HepG2 (cell line): ENCODE data around the gene SRXN1. TPM values are rescaled to one million over a fixed set of nuclear protein-coding genes. Genes with fewer than 3 reads are reported as not detected.

ENCODE experiments used
- ATAC-seq: fragments of 200-7000 bp; cut with Tn5 transposase; 3 replicates; pipeline ENCODE4 v1.9.1; 2020; ENCODE audit warnings: mild to moderate bottlenecking, moderate library complexity
- BruUV-seq: library from RNA; stranded (reverse); fragments of 400-500 nt; replicated peaks from 2 replicates; lab custom pipeline; 2021; lab: Mats Ljungman, UMichigan
- CTCF ChIA-PET: fragments of 300-600 bp; formaldehyde crosslinking; extraction: SDS; loops from one replicate; lab custom pipeline; 2021; ENCODE audit warnings: low total read pairs, inconsistent platforms, low intra/inter-chr PET ratio; lab: Yijun Ruan, JAX
- POLR2A ChIA-PET: fragments of 350-600 bp; sonication (Branson Sonifier 250); formaldehyde crosslinking; loops from one replicate; lab custom pipeline; 2020; ENCODE audit warnings: antibody characterized with exemption, inconsistent platforms; lab: Yijun Ruan, JAX
- DNase-seq: peaks from one replicate; pipeline ENCODE4 v3.0.0-alpha.2; 2015; ENCODE audit warnings: low spot score
- FAIRE-seq: peaks from 3 replicates; lab custom pipeline; 2011; peaks lifted over from hg19 to GRCh38; lab: Jason Lieb, UNC
- H2AFZ ChIP-seq: one replicate; pipeline ENCODE4 v1.6.1; 2011; ENCODE audit warnings: low read length, inconsistent platforms
- H3K27ac ChIP-seq: fragments of 300-600 bp; 3 replicates; pipeline ENCODE4 v1.8.0; 2011; ENCODE audit warnings: mixed run types, mild to moderate bottlenecking, mixed read lengths, low read length, inconsistent platforms; ENCODE audit not compliant: insufficient read depth; ENCODE audit errors: extremely low read length
- H3K27me3 ChIP-seq, 2 experiments: fragments of 200-600 bp in 1 of 2; 2 replicates in 1 of 2; 3 replicates in 1 of 2; pipeline versions ENCODE4 v1.6.0 to v1.8.0; 2011; ENCODE audit warnings: low read length in 2 of 2, mild to moderate bottlenecking in 2 of 2, moderate library complexity in 2 of 2, inconsistent platforms in 1 of 2; ENCODE audit not compliant: insufficient read depth in 2 of 2, control insufficient read depth in 1 of 2
- H3K36me3 ChIP-seq, 2 experiments: fragments of 200-600 bp in 1 of 2; replicated peaks in 1 of 2; 2 replicates in 1 of 2; 3 replicates in 1 of 2; pipeline versions ENCODE4 v1.5.1 to v1.8.0; 2011; ENCODE audit warnings: low read length in 2 of 2, inconsistent platforms in 1 of 2; ENCODE audit not compliant: insufficient read depth in 2 of 2, control insufficient read depth in 1 of 2
- H3K4me1 ChIP-seq: 2 replicates; pipeline ENCODE4 v1.5.1; 2012; ENCODE audit warnings: low read length, inconsistent platforms; ENCODE audit not compliant: insufficient read depth
- H3K4me2 ChIP-seq: 2 replicates; pipeline ENCODE4 v1.6.0; 2011; ENCODE audit warnings: low read depth, low read length, inconsistent platforms
- H3K4me3 ChIP-seq, 3 experiments: fragments of 200-600 bp in 1 of 3; sonication (generic), shearing (Covaris generic) in 1 of 3; replicated peaks in 1 of 3; 2 replicates each; pipeline ENCODE4 v1.5.1; 2011 to 2016; ENCODE audit warnings: low read length in 3 of 3, inconsistent platforms in 2 of 3, low read depth in 2 of 3, mild to moderate bottlenecking in 2 of 3, control low read depth in 1 of 3, mixed read lengths in 1 of 3; ENCODE audit not compliant: insufficient read depth in 1 of 3
- H3K79me2 ChIP-seq: one replicate; pipeline ENCODE4 v1.6.1; 2011; ENCODE audit warnings: low read length, inconsistent platforms; ENCODE audit not compliant: insufficient read depth
- H3K9ac ChIP-seq: 2 replicates; pipeline ENCODE4 v1.6.0; 2011; ENCODE audit warnings: mild to moderate bottlenecking, low read depth, low read length, inconsistent platforms; ENCODE audit not compliant: insufficient read depth
- H3K9me3 ChIP-seq: 2 replicates; pipeline ENCODE4 v1.5.1; 2012; ENCODE audit warnings: mild to moderate bottlenecking, low read length
- H4K20me1 ChIP-seq: 2 replicates; pipeline ENCODE4 v1.6.0; 2011; ENCODE audit warnings: inconsistent platforms, mild to moderate bottlenecking, low read length, moderate library complexity; ENCODE audit not compliant: insufficient read depth
- CCDC6 ChIP-seq: sonication (generic); formaldehyde crosslinking; IDR thresholded peaks from 2 replicates; pipeline ENCODE4 v1.8.1; 2022; ENCODE audit warnings: mild to moderate bottlenecking, missing genetic modification reagents, moderate library complexity
- FOXK1 ChIP-seq: sonication (generic); formaldehyde crosslinking; IDR thresholded peaks from 2 replicates; pipeline ENCODE4 v1.4.0; 2020; ENCODE audit warnings: low read depth, missing genetic modification reagents, borderline replicate concordance
- KMT2A ChIP-seq: sonication (generic); formaldehyde crosslinking; IDR thresholded peaks from 2 replicates; pipeline ENCODE4 v1.4.0; 2020; ENCODE audit warnings: missing genetic modification reagents
- MIXL1 ChIP-seq: IDR thresholded peaks from 2 replicates; pipeline ENCODE4 v1.6.1; 2016
- RFX5 ChIP-seq: IDR thresholded peaks from 2 replicates; pipeline ENCODE4 v1.6.1; 2011; ENCODE audit warnings: low read depth, low read length, improper control_type of control experiment
- RNF2 ChIP-seq: fragments of 450-650 bp; conservative IDR thresholded peaks from 2 replicates; pipeline ENCODE4 v1.6.1; 2016; ENCODE audit warnings: low read depth
- RXRA ChIP-seq: sonication (generic); formaldehyde crosslinking; IDR thresholded peaks from 2 replicates; pipeline ENCODE4 v1.5.1; 2020; ENCODE audit warnings: missing genetic modification reagents
- ZIK1 ChIP-seq: sonication (generic); formaldehyde crosslinking; IDR thresholded peaks from 2 replicates; pipeline ENCODE4 v1.5.0; 2020; ENCODE audit warnings: mild to moderate bottlenecking, low read depth, missing genetic modification reagents, borderline replicate concordance
- ZKSCAN8 ChIP-seq: IDR thresholded peaks from 2 replicates; pipeline ENCODE4 v1.6.1; 2016; ENCODE audit warnings: borderline replicate concordance, missing genetic modification reagents, missing compliant biosample characterization
- ZNF234 ChIP-seq: sonication (generic); formaldehyde crosslinking; conservative IDR thresholded peaks from 2 replicates; pipeline ENCODE4 v1.5.1; 2020; ENCODE audit warnings: mild to moderate bottlenecking, missing genetic modification reagents
- ZNF260 ChIP-seq: sonication (generic); formaldehyde crosslinking; IDR thresholded peaks from 2 replicates; pipeline ENCODE4 v1.4.0; 2020; ENCODE audit warnings: missing genetic modification reagents, low read depth, mild to moderate bottlenecking, borderline replicate concordance
- ZNF30 ChIP-seq: sonication (generic); formaldehyde crosslinking; IDR thresholded peaks from 2 replicates; pipeline ENCODE4 v1.5.0; 2020; ENCODE audit warnings: mild to moderate bottlenecking, missing genetic modification reagents
- ZNF747 ChIP-seq: sonication (generic); formaldehyde crosslinking; IDR thresholded peaks from 2 replicates; pipeline ENCODE4 v1.8.1; 2023; ENCODE audit warnings: missing genetic modification reagents, mild to moderate bottlenecking, borderline replicate concordance
- WGBS: methylation state at CpG from one replicate; pipeline ENCODE4 v1.1.6; 2017; ENCODE audit warnings: low lambda C conversion rate; 5-methylcytosine and 5-hydroxymethylcytosine counted together
- in situ Hi-C: cut with HindIII; loops from 2 replicates; pipeline ENCODE4 v1.10.0; 2017; ENCODE audit warnings: low pct_unique_long_range_greater_than_20kb; ENCODE audit not compliant: extremely low pct_ligation_motif_present
- intact Hi-C: fragments of 100-400 bp; cut with micrococcal nuclease; formaldehyde crosslinking; loops from one replicate; pipeline ENCODE4 v1.10.0; 2022; ENCODE audit not compliant: unreplicated experiment
- polyA plus RNA-seq, 8 experiments: library from polyadenylated mRNA; depleted of rRNA in 3 of 8; stranded (reverse) in 7 of 8; unstranded in 1 of 8; fragments of >200 nt; fragmentation: Illumina TruSeq in 4 of 8; extraction: Trizol in 4 of 8; gene quantifications; 2 replicates each; pipeline versions ENCODE4 v1.2.1 to v1.2.3, GENCODE V29; 2011 to 2016; ENCODE audit warnings: low read depth in 4 of 8, missing spikeins in 1 of 8, mixed read lengths in 1 of 8; ENCODE audit not compliant: insufficient read depth in 1 of 8
- total RNA-seq, 5 experiments: library from RNA; depleted of rRNA; stranded (reverse); fragments of >200 nt; fragmentation: Illumina TruSeq; extraction: Trizol; gene quantifications; 2 replicates each; pipeline ENCODE4 v1.2.3, GENCODE V29; 2016; ENCODE audit warnings: low read depth in 1 of 5
- TF ChIP-seq, protein P1 (sequence below): sonication (generic); formaldehyde crosslinking; conservative IDR thresholded peaks from 2 replicates; pipeline ENCODE4 v1.8.0; 2022; ENCODE audit warnings: low read depth, missing genetic modification reagents

Gene SRXN1
- total and polyA plus RNA-seq, 2 of the 13 experiments (the other 11 are each of a cell fraction or from before 2014, with no cell fraction given), result 29.9 to 87.7 TPM

DNA sequence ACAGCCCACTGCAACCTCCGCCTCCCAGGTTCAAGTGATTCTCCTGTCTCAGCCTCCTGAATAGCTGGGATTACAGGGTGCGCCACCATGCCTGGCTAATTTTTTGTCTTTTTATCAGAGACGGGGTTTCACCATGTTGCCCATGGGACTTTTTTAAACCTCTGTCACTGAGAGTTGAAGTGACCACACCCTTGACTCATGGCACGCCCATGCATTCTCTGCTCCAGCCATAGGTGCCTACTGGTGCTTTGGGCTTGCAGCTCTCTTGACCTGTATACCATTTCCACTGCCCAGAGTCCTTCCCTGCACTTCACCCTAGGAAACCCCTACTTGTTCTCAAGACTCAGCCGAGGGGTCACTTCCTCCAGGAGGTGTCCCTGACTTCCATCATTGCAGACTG, 25.0 kb upstream of the SRXN1 start:
- H4K20me1 ChIP-seq, result peaks cover 27% of the 10 kb centered on the region; the same call in 1 of the 2 replicates
- no peak overlapping the region for H3K4me2 ChIP-seq
- no peaks in the 10 kb centered on the region for H3K9me3 ChIP-seq
- peaks cover 5% of the 10 kb centered on the region; the same call in 1 of the 2 replicates for H3K4me1 ChIP-seq
- H3K4me3 ChIP-seq, result no peak overlapping the region
- no peaks in the 10 kb centered on the region for H3K79me2 ChIP-seq
- no peak overlapping the region for H2AFZ ChIP-seq
- peaks cover 11 to 56% of the 10 kb centered on the region in 2 experiments; a peak in 4 of 5 replicates for H3K27me3 ChIP-seq
- TF ChIP-seq, protein P1, sequence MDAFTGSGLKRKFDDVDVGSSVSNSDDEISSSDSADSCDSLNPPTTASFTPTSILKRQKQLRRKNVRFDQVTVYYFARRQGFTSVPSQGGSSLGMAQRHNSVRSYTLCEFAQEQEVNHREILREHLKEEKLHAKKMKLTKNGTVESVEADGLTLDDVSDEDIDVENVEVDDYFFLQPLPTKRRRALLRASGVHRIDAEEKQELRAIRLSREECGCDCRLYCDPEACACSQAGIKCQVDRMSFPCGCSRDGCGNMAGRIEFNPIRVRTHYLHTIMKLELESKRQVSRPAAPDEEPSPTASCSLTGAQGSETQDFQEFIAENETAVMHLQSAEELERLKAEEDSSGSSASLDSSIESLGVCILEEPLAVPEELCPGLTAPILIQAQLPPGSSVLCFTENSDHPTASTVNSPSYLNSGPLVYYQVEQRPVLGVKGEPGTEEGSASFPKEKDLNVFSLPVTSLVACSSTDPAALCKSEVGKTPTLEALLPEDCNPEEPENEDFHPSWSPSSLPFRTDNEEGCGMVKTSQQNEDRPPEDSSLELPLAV (CRISPR knock-in tag), result no peak
- TF ChIP-seq FOXK1 (CRISPR knock-in tag) (no peak), ZNF747 (CRISPR knock-in tag) (no peak), ZIK1 (CRISPR knock-in tag) (no peak), ZNF234 (CRISPR knock-in tag) (no peak), ZNF30 (CRISPR knock-in tag) (no peak), ZNF260 (CRISPR knock-in tag) (no peak), RXRA (no peak), CCDC6 (no peak), RNF2 (no peak), KMT2A (CRISPR knock-in tag) (no peak), RFX5 (no peak), ZKSCAN8 (no peak), MIXL1 (CRISPR knock-in tag) (no peak)
- FAIRE-seq, result no peak
- no TSS peak for BruUV-seq
- no peak overlapping the region for H3K27ac ChIP-seq
- no peak overlapping the region for H3K9ac ChIP-seq
- POLR2A ChIA-PET, result no interaction called here
- intact Hi-C loops, result loop anchor here (5.0 kb wide), 1 partner anchor 199 kb away; no protein-coding TSS in a partner anchor
- CTCF ChIA-PET, result no interaction called here
- H3K36me3 ChIP-seq, result no peaks in the 10 kb centered on the region
- 39% methylated on average over 5 of the region's 5 CpGs for WGBS
- ATAC-seq, result no peak
- in situ Hi-C loops, result no loop called here
- DNase-seq, result no peak
